HS-5 (cell line): Measurements from ENCODE around the gene VWA7.
A peak's percentile ranks its signal among the peaks of the same experiment; 100 is the strongest.

Source experiments
- DNase-seq: peaks from one replicate; pipeline ENCODE4 v3.0.0-alpha.2; 2012; ENCODE audit warnings: low read depth

The VWA7 gene

DNA sequence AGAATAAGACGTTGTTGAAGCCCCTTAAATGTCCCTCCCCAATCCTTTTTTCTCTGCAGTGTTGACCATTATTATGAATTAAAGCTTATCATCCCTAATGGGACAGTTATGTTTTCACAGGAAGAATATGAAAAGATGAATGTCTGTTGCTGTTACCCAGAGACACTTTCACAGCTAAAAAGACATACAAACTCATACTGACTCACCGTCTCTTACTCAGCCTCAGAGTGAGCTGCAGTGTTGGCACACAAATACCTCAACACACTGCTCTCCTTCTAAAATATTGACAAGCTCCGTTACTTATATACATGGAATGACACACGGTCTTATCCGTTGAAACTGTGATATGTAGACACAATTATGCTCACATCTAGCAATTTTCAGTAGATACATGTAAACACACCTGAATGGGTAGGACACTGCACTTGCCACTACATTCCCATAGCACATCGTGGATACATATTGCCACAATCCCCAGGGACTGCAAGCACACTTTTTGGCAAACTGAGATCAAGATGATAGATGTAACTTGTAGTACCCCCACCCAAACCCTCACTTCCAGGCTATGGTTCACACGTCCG, 24.3 kb downstream of the VWA7 start:
- DNase-seq: no peak

DNA sequence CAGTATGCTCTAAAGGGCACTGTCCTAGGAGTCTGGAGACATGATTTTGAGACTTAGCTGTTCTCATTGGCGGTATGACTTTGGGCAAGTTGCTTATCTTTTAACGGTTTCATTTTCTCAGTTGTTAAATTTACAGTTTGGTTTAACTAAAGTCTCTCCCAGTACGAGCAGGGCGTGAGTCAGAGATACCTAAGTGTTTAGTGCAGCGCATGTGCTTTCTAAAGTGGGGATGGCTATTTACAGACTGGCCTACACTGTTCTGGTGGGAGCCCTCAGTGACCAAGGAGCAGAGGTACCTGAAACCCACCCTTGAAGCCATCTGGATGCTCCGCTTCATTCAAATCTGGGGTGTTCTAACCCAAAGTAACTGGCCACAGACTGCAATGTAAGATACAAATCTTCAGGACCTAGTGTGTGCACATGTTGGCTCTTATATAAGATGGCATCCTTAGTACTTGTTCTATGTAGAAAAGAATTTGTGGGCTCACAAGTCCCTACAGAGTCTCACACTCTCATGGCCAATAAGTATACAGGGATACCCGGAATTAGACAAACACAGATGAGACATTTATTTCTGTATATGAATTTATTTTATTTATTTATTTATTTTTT, 26.6 kb downstream of the VWA7 start:
- DNase-seq: no peak

DNA sequence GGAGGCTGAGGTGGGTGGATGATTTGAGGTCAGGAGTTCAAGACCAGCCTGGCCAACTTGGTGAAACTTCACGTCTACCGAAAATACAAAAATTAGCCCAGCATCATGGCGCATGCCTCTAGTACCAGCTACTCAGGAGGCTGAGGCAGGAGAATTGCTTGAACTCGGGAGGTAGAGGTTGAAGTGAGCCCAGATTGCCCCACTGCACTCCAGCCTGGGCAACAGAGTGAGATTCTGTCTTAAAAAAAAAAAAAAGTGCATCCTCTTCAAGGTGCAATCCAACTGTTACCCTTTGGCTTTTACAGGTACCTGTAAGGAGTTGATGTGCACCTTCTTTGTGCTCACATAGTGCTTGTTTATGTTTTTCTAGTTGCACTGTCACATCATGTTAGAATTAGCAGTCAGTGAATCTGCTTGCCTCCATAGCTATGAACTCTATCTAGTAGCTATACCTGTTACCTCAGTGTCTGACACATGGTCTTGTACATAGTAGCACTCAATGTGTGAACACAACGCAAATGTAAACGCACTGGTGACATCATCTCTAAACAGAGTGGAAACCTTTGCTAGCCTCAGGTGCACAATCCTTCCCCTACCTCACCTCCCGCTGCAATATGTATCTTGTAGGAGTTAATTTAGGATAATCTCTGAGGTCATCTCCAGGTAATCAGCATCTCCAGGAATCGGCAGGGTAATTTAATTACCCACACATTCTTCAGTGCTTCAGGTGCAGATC, 27.7 kb downstream of the VWA7 start:
- DNase-seq: no peak

DNA sequence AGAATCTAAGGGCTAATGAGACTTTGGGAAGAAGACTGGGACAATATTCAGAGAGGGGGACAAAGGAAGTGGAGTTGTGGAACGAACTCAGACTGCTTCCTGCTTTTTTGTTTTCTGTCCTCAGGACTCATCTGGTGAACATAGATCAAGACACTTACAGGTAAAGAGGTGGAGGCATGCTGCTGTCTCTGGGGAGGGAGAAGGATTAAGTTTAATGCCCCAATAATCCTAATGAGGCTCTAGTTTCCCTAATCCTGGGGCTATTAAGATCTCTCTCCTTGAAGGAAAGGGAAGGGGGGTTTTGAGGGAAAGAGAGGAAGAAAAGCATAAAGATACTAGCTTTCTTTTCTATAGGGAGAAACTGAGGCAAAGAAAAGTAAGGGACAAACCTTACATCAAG, 32.7 kb downstream of the VWA7 start:
- no peak for DNase-seq

DNA sequence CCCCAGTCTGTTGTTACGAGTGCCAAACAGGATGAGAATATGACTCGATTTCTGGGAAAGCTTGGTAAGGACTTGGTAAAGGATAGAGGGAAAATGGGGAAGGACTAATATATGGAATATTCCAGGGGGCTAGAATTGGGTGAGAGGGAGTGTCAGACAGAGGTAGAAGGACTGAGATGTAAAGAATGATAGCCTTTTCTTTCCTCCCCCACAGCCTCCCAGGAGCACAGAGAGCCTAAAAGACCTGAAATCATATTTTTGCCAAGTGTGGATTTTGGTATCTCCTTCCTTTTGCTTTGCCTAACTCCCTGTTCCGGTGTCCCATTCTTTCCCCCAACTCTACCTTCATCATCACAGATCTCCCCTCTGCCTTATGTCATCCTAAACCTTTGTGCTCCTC, 34.2 kb downstream of the VWA7 start:
- DNase-seq: no peak

DNA sequence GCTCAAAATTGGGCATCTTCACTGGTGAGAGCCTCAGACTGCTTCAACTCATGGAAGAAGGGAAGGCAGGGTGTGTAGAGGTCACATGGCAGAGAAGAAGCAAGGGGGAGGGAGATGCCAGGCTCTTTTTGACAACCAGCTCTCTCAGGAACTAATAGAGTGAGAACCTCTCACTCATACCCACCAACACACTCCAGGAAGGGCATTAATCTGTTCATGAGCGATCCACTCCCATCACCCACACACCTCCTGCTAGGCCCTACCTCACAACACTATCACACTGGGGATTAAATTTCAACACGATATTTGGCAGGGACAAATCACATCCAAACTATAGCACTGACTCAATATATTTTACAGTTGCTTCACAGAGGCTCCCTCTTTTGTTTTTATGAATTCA, 35.3 kb downstream of the VWA7 start:
- DNase-seq: no peak

DNA sequence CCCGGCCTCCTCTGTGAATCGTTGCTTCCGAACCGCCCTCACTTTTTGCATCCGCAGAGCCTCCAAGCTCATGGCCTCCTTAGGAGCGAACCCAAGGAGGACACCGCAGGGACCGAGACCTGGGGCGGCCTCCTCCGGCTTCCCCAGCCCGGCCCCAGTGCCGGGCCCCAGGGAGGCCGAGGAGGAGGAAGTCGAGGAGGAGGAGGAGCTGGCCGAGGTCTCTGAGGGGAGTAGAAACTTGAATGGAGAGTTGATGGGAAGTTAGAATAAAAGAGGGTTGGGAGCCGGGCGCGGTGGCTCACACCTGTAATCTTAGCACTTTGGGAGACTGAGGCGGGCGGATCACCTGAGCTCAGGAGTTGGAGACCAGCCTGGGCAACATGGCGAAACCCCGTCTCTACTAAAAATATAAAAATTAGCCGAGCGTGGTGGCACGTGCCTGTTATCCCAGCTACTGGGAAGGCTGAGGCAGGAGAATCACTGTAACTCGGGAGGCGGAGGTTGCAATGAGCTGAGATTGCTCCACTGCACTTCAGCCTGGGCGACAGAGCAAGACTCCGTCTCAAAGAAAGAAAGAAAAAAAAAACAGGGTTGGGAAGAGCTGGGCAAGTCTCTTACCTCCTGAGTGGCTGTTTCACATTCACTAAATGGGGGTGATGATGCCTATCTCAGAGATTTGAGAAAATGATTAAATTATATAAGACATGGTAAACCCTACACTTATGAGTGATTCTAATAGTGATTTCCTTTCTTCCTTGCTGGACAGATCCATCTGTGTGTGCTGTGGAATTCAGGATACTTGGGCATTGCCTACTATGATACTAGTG, 36.5 kb downstream of the VWA7 start:
- no peak for DNase-seq

DNA sequence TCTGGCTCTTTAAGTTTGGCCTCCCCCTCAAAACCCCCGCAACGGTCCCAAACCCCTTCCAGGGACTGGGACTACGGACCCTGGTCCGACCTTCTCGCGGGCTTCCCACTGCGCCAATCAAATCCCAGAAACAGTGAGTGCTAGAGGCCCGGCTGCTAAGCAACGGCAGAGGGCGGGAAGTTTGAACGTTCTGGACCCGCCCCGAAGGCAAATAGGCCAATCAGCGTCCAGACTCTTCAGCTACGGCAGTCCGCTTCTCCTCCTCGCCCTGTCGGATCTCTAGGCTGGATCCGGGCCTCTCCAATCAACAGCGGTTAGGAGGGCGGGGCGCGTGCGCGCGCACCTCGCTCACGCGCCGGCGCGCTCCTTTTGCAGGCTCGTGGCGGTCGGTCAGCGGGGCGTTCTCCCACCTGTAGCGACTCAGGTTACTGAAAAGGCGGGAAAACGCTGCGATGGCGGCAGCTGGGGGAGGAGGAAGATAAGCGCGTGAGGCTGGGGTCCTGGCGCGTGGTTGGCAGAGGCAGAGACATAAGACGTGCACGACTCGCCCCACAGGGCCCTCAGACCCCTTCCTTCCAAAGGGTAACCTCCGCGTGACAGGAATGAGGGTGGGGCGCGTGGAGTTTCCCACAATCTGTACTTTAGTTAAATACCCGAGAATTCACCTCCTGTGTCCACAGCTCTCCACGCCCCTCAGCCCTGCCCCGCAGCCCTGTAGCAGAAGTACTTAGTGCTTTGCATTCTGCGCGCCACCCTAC, 37.3 kb downstream of the VWA7 start, which contains the start of gene MSH5:
TSS of gene MSH5 (plus strand) at position 367 of the 758 bp plus-strand sequence. CDS start 462 bp downstream, outside the sequence.
- peak; percentile 97 for DNase-seq

DNA sequence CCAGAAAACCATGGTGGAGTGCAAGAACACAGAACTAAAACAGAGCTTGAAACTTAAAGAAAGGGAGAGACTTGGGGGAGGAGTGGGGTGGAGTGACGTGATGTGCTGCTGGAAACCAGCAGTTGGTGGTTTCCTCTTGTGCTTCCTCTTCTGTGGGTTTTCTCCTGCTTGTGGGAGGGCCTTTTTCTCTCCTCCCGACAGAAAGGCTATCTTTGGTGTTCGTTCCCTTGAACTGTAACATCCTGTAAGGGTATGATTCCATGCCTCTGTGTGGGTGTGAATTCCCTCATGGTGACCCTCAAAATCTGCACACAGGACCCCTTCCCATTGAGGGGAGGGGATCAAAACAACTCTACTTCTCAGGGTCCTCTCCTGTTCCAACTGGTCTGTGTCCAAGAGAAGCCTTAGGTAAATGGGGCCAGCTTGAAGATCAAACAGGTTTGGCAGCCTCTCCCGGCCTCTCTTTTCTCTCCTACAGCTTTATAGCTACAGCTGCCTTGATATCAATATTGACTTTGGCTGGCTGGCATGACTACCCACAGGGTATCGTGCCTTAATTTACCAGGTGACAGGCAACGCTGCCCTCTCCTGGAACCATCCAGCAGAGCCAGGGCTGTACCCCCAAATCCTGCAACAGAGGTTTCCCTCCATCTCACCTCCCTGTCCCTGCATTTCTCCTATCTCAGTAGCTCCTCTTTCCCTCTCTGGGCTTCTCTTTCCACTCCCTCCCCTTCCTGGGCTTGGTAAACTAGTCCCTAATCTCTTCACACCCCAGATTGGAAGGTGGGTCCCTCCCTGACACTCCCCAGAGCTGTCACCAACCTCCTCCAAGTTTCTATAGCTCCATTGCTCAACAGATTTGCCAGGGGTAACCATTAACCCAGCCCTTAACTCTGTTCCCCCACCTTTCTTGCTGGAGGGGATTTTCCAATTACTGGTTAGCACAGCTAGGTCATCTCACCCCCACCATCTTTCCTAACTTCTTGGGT, 38.8 kb downstream of the VWA7 start:
- DNase-seq: peak; percentile 68

DNA sequence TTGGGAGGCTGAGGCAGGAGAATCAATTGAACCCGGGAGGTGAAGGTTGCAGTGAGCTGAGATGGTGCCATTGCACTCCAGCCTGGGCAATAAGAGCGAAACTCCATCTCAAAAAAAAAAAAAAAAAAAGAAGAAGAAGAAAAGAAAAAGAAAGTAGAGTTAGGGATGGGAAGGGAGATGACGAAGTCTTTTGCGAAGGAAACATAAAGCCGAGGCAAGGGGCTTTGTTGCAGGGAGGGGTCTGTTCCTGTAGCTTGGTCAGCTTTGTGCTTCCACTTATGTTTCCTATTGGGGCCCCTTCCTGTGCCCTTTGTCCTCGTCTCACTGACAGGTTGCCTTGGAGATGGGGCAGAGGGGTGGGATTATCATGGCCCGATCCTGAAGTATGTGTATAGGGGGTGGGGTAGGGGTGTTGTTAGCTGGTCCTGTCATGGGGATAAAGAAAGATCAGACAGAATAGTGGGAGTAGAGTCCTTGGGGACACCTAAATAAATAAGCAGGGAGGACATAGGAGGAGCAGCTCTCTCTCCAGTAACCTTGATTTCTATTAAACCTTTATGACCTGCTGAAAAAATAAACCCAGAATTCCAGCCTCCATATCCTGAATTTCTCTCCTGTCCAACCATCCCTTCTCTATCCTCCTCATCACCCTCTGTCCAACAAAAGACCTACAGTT, 39.7 kb downstream of the VWA7 start:
- DNase-seq: no peak

DNA sequence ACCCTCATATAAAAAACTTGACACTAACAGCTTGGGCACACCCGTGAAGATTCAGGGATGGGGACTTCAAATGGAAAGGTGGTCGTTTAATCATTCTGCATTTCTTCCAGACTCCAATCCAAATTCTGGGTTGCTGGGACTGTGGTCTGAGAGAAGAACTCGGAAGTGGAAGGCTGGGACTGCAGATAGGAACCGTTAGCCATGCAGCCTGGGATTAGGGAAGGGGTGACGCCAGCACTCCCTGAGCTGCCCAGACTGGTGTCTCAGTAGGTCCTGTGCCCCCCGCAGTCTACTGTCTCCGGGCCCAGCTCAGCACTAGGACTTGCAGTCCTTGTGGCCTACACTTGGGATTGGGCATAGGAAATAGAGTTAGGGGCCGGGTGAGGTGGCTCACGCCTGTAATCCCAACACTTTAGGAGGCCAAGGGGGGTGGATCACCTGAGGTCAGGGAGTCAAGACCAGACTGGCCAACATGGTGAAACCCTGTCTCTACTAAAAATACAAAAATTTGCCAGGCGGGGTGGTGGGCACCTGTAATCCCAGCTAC, 40.3 kb downstream of the VWA7 start:
- no peak for DNase-seq

DNA sequence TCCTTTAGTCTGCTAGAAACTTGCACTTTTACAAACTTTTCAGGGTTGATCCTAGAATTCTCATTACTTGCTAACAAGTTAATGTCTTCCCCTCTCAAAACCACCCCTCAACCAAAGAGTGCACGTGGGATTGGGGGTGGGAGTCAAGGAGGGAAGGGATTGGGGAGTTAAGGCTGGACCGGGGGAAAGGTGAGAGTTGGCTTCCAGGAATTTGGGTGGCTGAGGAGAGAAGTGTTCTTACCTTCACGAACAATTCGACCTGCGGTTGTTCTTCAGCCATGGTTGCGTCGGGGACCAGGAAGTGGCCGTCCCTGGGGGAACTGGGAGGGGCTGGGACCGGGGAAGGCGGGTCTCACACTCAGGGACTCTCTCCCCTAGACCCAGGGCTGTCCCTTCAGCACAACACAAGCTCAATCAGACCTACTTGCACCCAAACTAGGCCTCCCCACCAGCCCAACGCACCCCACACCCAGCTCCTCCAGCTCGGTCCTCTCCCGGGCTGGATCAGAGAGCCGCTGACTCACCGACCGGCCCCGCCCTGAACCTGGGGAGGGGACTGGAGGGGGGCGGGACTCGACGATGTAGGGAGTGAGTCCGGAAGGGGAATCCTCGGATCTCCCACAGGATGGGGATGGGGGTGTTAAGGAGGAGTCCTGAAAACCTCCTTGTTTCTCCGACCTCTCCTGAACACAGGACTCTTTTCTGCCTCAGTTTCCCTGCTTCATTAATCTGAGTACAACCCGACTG, 40.9 kb downstream of the VWA7 start, which contains the start of gene CLIC1:
TSS of gene CLIC1 (minus strand) at position 510 of the 747 bp plus-strand sequence. CDS start at position 280, 230 bp downstream.
- no peak for DNase-seq

DNA sequence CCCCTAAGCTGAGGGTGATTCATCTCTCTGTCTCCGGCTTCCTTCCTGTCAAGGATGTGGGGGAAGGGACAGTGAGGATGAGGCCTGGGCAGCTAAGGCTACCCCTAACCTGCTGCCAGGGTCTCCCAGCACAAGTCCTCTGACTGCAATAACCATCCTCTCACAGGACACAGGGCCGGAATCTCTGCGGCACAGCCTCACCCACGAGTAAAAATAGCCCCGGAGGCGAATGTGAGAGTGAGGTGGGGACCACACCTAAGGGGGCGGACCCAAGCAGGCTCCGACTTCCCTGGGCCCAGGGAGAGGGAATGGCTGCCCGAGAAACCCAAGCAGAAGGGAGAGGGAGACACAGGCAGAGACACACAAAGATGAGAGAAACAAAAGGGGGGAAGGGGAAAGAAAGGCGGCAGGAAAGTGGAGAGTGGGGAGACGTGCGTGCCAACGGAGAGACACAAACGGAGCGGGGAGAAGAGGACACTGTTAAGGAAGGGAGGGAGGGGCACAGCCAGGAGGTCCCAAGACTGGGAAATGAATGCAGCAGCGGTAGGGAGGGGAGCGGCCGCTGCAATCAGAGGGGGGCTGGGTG, 42.2 kb downstream of the VWA7 start:
- peak; percentile 78 for DNase-seq

DNA sequence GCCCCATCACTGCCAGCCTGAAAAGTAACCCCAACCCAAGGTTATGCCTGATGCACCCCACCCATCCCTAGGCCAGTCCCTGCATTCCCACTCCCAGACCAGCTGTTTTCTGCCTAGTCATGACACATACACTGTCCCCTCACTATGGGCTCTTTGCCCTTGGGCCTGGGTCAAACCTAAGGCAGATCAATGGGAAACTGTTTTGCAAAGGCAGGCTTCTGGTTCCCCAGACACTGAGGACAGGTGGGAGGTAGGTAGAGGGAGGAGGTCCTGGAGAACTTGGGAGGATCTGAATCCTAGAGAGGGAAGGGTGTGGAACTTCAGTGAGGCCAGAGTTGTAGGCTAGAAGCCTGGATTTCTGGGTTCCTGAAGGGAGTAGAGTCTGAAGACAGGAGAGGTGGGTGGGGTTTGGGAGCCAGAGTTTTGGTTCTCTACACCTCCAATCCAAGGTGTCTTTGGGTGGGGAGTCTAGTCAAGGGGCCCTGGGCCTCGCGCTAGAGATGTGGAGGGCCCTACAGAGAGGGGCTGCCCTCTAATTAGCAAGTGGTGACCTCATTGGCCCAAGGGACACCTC, 42.8 kb downstream of the VWA7 start:
- DNase-seq: no peak

DNA sequence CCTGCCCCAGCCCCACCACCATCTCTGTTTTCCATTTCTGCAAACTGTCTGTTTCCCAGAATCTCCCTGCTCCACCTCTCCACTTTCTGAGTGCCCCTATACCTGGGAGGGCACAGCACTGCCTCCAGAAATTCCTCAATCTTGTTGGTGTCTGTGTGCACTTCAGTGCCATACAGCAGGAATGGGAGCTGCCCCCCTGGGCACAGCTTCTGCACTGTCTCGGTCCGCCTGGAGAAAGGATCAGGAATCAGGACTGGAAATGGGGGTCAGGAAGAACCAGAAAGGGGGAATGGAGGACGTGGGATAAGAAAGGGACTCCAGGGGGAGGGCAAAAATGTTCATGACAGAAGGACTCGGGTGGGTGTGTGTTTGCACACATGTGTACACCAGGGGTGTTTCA, 43.4 kb downstream of the VWA7 start:
- DNase-seq: no peak

DNA sequence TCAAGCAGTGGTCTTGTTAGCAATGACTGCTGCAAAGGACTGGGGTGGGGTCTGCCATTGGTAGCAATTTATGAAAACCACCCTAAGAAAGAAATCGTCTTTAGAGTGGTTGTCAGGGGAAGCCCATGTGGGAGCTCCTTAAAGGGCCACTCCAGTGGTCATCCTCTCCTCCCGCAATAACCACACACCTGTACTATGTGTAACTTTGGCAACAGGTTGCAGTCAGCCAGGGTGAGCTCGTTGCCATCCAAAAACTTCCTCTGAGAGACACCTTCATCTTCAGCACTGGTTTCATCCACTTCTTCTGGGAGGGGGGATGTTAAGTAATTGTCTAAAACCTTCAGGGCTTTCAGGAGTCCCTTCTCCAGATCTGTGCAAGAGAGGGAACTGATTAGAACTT, 45.1 kb downstream of the VWA7 start:
- no peak for DNase-seq

DNA sequence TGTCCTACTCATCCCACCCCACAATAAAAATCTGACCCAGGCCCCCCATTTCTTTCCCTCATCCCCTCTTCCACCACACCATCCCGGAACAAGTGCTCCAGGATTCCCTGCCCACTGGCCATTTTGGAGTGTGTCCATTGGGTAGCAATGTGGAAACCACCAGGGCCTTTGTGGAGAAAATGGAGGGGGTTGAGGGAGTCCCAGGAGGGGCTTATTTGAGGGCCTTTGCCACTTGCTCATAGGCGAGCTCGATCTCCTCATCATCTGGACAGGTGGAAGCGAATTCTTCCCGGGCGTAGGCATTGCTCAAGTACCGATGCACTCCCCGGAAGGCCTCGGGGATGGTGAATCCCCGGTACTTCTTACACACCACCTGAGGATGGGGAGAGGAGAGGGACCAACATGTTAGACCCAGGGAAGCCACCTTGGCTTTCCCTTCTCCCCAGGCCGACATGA, 46.5 kb downstream of the VWA7 start:
- DNase-seq: no peak
